Measurements from ENCODE around the gene CYP2B6. TPM values are rescaled to one million over a fixed set of nuclear protein-coding genes. Genes with fewer than 3 reads are reported as not detected.
"Not testable (repeated sequence)": the region's sequence is repeated elsewhere in the genome, so short reads cannot be mapped to it uniquely, and the experiment has no call there.

CYP2B6 gene
- total and polyA plus RNA-seq, 2 donors = 0.02 TPM; not detected in 1

- 64% methylated on average over 2 of the region's 2 CpGs for WGBS
- H3K4me3 ChIP-seq (ENCODE audit: low read length in 2 of 2) = no peak overlapping the region
- peaks cover 2 to 13% of the 10 kb centered on the region in 2 donors for H3K27me3 ChIP-seq (ENCODE audit: control insufficient read depth in 2 of 2, insufficient read depth in 1 of 2, low read length in 1 of 2)
- DNase-seq (ENCODE audit: low read depth in 6 of 9, low spot score in 9 of 9) = no peak
- no peak overlapping the region for H3K27ac ChIP-seq (ENCODE audit: low read depth in 1 of 2, low read length in 1 of 2)
- H3K4me1 ChIP-seq (ENCODE audit: control insufficient read depth in 2 of 2, insufficient read depth in 2 of 2, low read length in 2 of 2) = no peaks in the 10 kb centered on the region
- no peaks in the 10 kb centered on the region for H3K9me3 ChIP-seq (ENCODE audit: control insufficient read depth in 2 of 2, insufficient read depth in 1 of 2, low read length in 1 of 2)
- no peaks in the 10 kb centered on the region for H3K36me3 ChIP-seq (ENCODE audit: control insufficient read depth in 2 of 2, insufficient read depth in 2 of 2, low read length in 1 of 2)
Measured at GRCh38 chr19:41023193-41023592, 32.1 kb downstream of the CYP2B6 start.

- H3K4me1 ChIP-seq (ENCODE audit: control insufficient read depth in 2 of 2, insufficient read depth in 2 of 2, low read length in 2 of 2) = no peaks in the 10 kb centered on the region
- 85% methylated on average over 9 of the region's 9 CpGs for WGBS
- no peaks in the 10 kb centered on the region for H3K9me3 ChIP-seq (ENCODE audit: control insufficient read depth in 2 of 2, insufficient read depth in 1 of 2, low read length in 1 of 2)
- no peaks in the 10 kb centered on the region for H3K36me3 ChIP-seq (ENCODE audit: control insufficient read depth in 2 of 2, insufficient read depth in 2 of 2, low read length in 1 of 2)
- H3K27me3 ChIP-seq (ENCODE audit: control insufficient read depth in 2 of 2, insufficient read depth in 1 of 2, low read length in 1 of 2) = peaks cover 2 to 13% of the 10 kb centered on the region in 2 donors
- DNase-seq (ENCODE audit: low read depth in 6 of 9, low spot score in 9 of 9) = no peak
- H3K4me3 ChIP-seq (ENCODE audit: low read length in 2 of 2) = no peak overlapping the region
- no peak overlapping the region for H3K27ac ChIP-seq (ENCODE audit: low read depth in 1 of 2, low read length in 1 of 2)
Measured at GRCh38 chr19:41025411-41025810, 34.3 kb downstream of the CYP2B6 start.

- no peak overlapping the region for H3K27ac ChIP-seq (ENCODE audit: low read depth in 1 of 2, low read length in 1 of 2)
- H3K4me3 ChIP-seq (ENCODE audit: low read length in 2 of 2) = no peak overlapping the region
- DNase-seq (ENCODE audit: low read depth in 6 of 9, low spot score in 9 of 9) = no peak
- WGBS = 24% methylated on average over 32 of the region's 32 CpGs
- H3K36me3 ChIP-seq (ENCODE audit: control insufficient read depth in 2 of 2, insufficient read depth in 2 of 2, low read length in 1 of 2) = no peaks in the 10 kb centered on the region
- peaks cover 2 to 13% of the 10 kb centered on the region in 2 donors for H3K27me3 ChIP-seq (ENCODE audit: control insufficient read depth in 2 of 2, insufficient read depth in 1 of 2, low read length in 1 of 2)
- no peaks in the 10 kb centered on the region for H3K4me1 ChIP-seq (ENCODE audit: control insufficient read depth in 2 of 2, insufficient read depth in 2 of 2, low read length in 2 of 2)
- H3K9me3 ChIP-seq (ENCODE audit: control insufficient read depth in 2 of 2, insufficient read depth in 1 of 2, low read length in 1 of 2) = no peaks in the 10 kb centered on the region
Measured at GRCh38 chr19:41025871-41026270, 34.8 kb downstream of the CYP2B6 start.

- H3K27me3 ChIP-seq (ENCODE audit: control insufficient read depth in 2 of 2, insufficient read depth in 1 of 2, low read length in 1 of 2) = peaks cover 2 to 13% of the 10 kb centered on the region in 2 donors
- H3K9me3 ChIP-seq (ENCODE audit: control insufficient read depth in 2 of 2, insufficient read depth in 1 of 2, low read length in 1 of 2) = no peaks in the 10 kb centered on the region
- no peak for DNase-seq (ENCODE audit: low read depth in 6 of 9, low spot score in 9 of 9)
- WGBS = 91% methylated on average over 6 of the region's 6 CpGs
- no peak overlapping the region for H3K27ac ChIP-seq (ENCODE audit: low read depth in 1 of 2, low read length in 1 of 2)
- no peaks in the 10 kb centered on the region for H3K36me3 ChIP-seq (ENCODE audit: control insufficient read depth in 2 of 2, insufficient read depth in 2 of 2, low read length in 1 of 2)
- no peak overlapping the region for H3K4me3 ChIP-seq (ENCODE audit: low read length in 2 of 2)
- no peaks in the 10 kb centered on the region for H3K4me1 ChIP-seq (ENCODE audit: control insufficient read depth in 2 of 2, insufficient read depth in 2 of 2, low read length in 2 of 2)
Measured at GRCh38 chr19:41027273-41027967, 36.3 kb downstream of the CYP2B6 start.

GRCh38 chr19:41029524-41030432 lies 38.7 kb downstream of the CYP2B6 start:
- Histone ChIP-seq H3K4me1 (ENCODE audit: control insufficient read depth in 2 of 2, insufficient read depth in 2 of 2, low read length in 2 of 2) (no peaks in the 10 kb centered on the region), H3K4me3 (ENCODE audit: low read length in 2 of 2) (no peak overlapping the region), H3K36me3 (ENCODE audit: control insufficient read depth in 2 of 2, insufficient read depth in 2 of 2, low read length in 1 of 2) (no peaks in the 10 kb centered on the region), H3K27ac (ENCODE audit: low read depth in 1 of 2, low read length in 1 of 2) (no peak overlapping the region), H3K9me3 (ENCODE audit: control insufficient read depth in 2 of 2, insufficient read depth in 1 of 2, low read length in 1 of 2) (no peaks in the 10 kb centered on the region), H3K27me3 (ENCODE audit: control insufficient read depth in 2 of 2, insufficient read depth in 1 of 2, low read length in 1 of 2) (peaks cover 2 to 13% of the 10 kb centered on the region in 2 donors)
- WGBS = 77% methylated on average over 4 of the region's 4 CpGs
- no peak for DNase-seq (ENCODE audit: low read depth in 6 of 9, low spot score in 9 of 9)

- Histone ChIP-seq H3K27ac (ENCODE audit: low read depth in 1 of 2, low read length in 1 of 2) (no peak overlapping the region), H3K27me3 (ENCODE audit: control insufficient read depth in 2 of 2, insufficient read depth in 1 of 2, low read length in 1 of 2) (peaks cover 2 to 9% of the 10 kb centered on the region in 2 donors), H3K9me3 (ENCODE audit: control insufficient read depth in 2 of 2, insufficient read depth in 1 of 2, low read length in 1 of 2) (no peaks in the 10 kb centered on the region), H3K36me3 (ENCODE audit: control insufficient read depth in 2 of 2, insufficient read depth in 2 of 2, low read length in 1 of 2) (no peaks in the 10 kb centered on the region), H3K4me3 (ENCODE audit: low read length in 2 of 2) (no peak overlapping the region), H3K4me1 (ENCODE audit: control insufficient read depth in 2 of 2, insufficient read depth in 2 of 2, low read length in 2 of 2) (no peaks in the 10 kb centered on the region)
- DNase-seq (ENCODE audit: low read depth in 6 of 9, low spot score in 9 of 9) = no peak
- WGBS = 65% methylated on average over 6 of the region's 6 CpGs
Measured at GRCh38 chr19:41030651-41031050, 39.6 kb downstream of the CYP2B6 start.

- Histone ChIP-seq H3K4me3 (ENCODE audit: low read length in 2 of 2) (no peak overlapping the region), H3K27me3 (ENCODE audit: control insufficient read depth in 2 of 2, insufficient read depth in 1 of 2, low read length in 1 of 2) (peaks cover 0 to 2% of the 10 kb centered on the region in 2 donors), H3K36me3 (ENCODE audit: control insufficient read depth in 2 of 2, insufficient read depth in 2 of 2, low read length in 1 of 2) (no peaks in the 10 kb centered on the region), H3K4me1 (ENCODE audit: control insufficient read depth in 2 of 2, insufficient read depth in 2 of 2, low read length in 2 of 2) (no peaks in the 10 kb centered on the region), H3K9me3 (ENCODE audit: control insufficient read depth in 2 of 2, insufficient read depth in 1 of 2, low read length in 1 of 2) (no peaks in the 10 kb centered on the region), H3K27ac (ENCODE audit: low read depth in 1 of 2, low read length in 1 of 2) (no peak overlapping the region)
- WGBS = 93% methylated on average over 2 of the region's 2 CpGs
- DNase-seq (ENCODE audit: low read depth in 6 of 9, low spot score in 9 of 9) = no peak
Measured at GRCh38 chr19:41031916-41032315, 40.8 kb downstream of the CYP2B6 start.

GRCh38 chr19:41033324-41033723 lies 42.2 kb downstream of the CYP2B6 start:
- H3K36me3 ChIP-seq (ENCODE audit: control insufficient read depth in 2 of 2, insufficient read depth in 2 of 2, low read length in 1 of 2); H3K27me3 ChIP-seq (ENCODE audit: control insufficient read depth in 2 of 2, insufficient read depth in 1 of 2, low read length in 1 of 2); H3K9me3 ChIP-seq (ENCODE audit: control insufficient read depth in 2 of 2, insufficient read depth in 1 of 2, low read length in 1 of 2); H3K27ac ChIP-seq (ENCODE audit: low read depth in 1 of 2, low read length in 1 of 2); H3K4me3 ChIP-seq (ENCODE audit: low read length in 2 of 2); DNase-seq (ENCODE audit: low read depth in 6 of 9, low spot score in 9 of 9); H3K4me1 ChIP-seq (ENCODE audit: control insufficient read depth in 2 of 2, insufficient read depth in 2 of 2, low read length in 2 of 2): not testable (repeated sequence)
- WGBS = 72% methylated on average over 7 of the region's 7 CpGs

- DNase-seq (ENCODE audit: low read depth in 6 of 9, low spot score in 9 of 9) = no peak
- Histone ChIP-seq H3K9me3 (ENCODE audit: control insufficient read depth in 2 of 2, insufficient read depth in 1 of 2, low read length in 1 of 2) (no peaks in the 10 kb centered on the region), H3K36me3 (ENCODE audit: control insufficient read depth in 2 of 2, insufficient read depth in 2 of 2, low read length in 1 of 2) (no peaks in the 10 kb centered on the region), H3K4me3 (ENCODE audit: low read length in 2 of 2) (no peak overlapping the region), H3K27ac (ENCODE audit: low read depth in 1 of 2, low read length in 1 of 2) (no peak overlapping the region), H3K4me1 (ENCODE audit: control insufficient read depth in 2 of 2, insufficient read depth in 2 of 2, low read length in 2 of 2) (no peaks in the 10 kb centered on the region), H3K27me3 (ENCODE audit: control insufficient read depth in 2 of 2, insufficient read depth in 1 of 2, low read length in 1 of 2) (no peaks in the 10 kb centered on the region)
- 95% methylated on average over 1 of the region's 1 CpG for WGBS
Measured at GRCh38 chr19:41039806-41040205, 48.7 kb downstream of the CYP2B6 start.
